Activated CD4-positive, alpha-beta T cell treated with anti-CD3 and anti-CD28 coated beads for 24 hours (primary cell): Measurements from ENCODE around the gene CDH4.

ENCODE experiments used
- DNase-seq, 2 donors: peaks; one replicate each; pipeline ENCODE4 v3.0.0-alpha.2; 2020; ENCODE audit warnings: low read depth in 2 of 2

Gene CDH4

DNA sequence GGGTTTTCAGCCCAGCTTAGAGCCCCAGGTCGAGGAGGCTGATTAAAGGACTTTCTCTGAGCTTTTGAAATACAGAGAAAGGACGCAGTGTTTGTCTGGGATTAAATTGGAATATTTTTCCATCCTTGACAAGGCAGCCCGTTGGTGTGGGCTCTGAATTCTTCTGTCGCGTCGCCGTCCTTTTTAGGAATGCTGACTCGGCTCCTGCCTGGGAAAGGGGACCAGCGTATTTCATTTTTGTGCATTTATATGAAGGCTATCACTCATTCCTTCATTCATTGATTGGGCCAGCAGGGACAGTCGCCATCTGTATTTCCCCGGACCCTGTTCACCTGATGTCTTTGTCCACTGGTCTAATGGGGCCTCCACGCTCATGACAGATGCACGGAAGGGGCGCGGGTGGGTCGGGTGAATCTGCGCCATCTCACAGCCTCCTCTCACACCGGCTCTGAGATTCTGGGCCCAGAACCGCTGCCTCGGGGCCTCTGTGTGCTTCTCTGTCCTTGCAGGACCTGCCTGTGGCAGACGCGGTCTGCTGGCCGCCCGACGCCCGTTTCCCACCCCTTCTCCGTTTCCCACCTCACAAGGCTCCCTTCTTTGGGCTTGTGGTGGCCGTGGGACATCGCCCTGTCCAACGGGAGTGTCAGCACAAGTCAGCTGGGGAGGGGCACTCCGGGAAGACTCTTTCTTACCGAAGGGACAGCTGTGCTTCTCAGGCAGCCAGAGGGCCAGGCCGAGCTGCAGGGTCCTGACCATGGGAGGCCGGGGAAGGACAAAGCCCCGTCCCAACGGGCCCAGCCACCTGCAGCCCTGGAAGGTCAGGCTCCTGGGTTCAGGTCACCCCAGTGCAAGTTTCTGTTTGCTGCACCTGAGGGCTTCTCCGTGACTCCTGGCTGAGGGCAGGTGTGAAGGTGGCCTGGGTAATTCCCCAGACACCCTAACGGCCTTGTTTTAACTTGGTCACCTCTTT, 656.3 kb downstream of the CDH4 start:
- DNase-seq, result no peak

DNA sequence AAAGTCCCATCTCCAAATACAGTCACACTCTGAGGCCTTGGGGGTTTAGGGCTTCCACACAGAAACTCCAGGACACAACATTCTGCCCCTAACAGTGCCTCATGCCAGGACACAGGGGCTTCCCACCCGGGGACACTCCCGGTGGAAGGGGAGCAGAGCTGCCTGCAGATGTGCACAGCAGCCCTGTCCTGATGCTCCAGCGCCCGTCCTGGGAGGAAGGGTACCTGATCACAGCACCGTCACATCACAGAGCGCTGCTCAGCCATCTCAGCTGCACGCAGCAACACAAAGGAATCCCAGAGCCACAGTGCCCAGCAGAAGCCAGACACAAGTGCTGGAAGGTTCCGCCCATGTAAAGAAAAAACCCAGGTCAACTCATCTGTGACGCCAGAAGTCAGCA, 657.0 kb downstream of the CDH4 start:
- no peak for DNase-seq

DNA sequence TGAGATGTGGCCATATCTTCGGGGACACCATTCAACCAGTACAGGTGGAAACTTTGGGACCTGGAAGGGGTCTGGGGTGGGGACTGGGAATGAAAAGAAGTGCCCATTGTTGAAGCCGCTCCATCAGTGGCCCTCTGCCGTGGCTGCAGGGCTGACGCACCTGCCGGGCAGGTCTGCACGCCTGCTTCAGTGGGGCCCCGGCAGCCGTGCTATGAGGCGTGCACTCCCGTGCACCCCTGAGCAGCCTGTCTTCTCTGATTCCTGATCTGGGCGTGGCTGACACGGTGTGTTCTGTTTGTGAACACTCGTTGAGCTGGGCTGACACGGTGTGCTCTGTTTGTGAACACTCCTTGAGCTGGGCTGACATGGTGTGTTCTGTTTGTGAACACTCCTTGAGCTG, 657.8 kb downstream of the CDH4 start:
- no peak for DNase-seq

DNA sequence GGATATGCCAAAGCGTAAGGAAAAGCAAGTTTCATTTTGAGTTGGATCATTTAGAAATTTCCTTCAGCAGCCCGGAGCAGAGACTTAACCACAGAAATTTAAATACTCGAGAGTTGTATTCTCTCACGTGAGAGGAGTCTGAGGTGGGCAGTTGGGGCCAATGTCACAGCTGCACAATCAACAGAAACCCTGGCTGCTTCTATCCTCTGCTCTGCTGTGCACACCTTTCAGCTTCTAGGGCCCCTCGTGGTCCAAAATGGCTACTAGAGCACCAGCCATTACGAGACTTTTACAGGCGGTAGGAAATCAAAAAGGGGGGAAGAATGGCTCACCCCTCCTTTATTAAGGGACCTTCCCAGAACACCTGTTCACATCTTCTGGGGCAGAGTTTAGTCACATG, 659.8 kb downstream of the CDH4 start:
- no peak for DNase-seq

DNA sequence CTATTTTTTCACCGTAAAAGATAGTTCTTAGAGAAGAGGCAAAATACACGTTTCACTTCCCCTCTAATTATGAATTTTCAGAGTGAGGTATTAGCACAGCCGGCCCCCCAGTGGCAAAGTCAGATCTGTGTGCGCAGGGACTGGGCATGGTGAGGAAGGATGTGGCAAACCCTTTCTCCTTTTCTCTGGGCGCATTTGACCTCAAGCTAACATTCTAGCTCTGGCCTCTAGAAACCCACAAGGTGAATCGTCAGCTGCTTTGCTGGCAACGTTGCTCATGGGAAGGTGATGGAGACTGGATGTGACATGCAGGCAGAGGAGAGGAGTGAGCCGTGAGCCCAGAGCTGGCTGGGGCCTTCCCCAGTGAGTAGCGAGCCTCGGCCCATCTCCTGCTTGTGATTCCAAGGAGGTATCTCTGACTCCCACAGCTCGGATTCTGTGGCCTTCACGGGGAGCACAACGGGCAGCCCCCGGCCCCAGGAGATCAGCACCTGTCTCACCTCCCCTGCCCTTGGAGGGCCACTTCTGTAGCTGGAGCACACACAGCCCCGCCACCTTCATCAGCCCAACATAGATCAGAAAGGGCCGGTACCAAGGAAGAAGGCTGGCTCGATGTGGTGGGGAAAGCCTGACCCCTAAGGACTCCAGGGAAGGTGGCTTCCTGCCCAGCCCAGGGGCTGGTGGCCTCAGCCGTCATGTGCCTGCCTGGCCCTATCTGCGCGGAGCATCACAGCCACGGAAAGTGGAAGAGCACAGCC, 660.8 kb downstream of the CDH4 start:
- no peak for DNase-seq

DNA sequence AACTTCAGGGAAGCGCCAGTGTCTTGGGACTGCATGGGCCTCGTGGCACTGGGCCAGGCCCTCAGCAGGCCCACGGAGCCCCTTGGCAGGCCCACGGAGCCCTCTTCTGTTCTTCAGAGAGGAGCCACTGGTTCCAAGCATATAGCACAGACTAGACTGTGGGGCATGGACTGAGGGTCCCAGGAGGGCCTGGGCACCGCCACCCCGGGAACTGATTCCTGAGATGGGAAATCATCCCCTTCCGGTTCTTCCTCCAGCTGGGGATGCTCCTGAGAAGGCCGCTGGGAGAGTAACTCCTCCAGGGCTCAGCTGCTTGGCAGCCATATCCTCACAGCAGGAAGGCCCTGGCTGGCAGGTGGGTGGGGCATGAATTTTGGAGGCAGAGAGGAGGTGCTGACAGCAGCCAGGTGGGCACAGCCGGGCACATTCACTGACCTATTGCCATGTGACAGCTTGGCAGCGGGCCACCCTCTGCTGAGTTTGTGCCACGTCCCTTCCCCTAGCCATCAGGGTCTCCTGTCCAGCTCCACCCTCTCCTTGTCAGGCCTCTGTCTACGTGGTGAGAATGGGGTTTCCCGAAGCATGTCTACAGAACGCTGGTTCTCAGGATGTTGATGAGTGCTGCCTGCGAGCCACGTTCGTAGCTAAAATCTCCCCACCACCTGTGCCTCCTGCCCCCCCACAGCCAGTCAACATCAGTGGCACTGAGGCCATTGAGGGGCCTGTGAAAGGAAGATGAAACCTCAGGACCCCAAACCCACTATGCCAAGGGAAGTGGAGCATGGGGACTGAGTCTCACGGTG, 661.6 kb downstream of the CDH4 start:
- DNase-seq, result no peak

DNA sequence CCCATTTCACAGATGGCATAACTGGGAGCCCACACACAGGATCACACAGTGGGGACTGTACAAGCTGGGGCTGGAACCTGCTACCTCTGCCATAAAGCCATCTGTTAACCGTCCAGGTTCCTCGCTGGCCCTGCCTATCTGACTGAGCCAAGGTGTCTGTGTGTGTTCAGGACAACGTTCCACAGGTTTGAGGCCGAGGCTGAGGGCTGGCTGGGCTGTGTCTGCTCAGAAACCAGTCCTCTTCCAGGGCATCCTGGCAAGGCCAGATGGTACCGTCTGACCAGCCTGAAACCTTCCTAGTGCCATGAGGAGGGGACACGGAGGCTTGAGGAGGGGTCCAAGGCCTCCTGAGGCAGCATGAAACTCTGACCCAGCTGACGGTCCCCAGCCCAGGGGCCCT, 663.0 kb downstream of the CDH4 start:
- no peak for DNase-seq

DNA sequence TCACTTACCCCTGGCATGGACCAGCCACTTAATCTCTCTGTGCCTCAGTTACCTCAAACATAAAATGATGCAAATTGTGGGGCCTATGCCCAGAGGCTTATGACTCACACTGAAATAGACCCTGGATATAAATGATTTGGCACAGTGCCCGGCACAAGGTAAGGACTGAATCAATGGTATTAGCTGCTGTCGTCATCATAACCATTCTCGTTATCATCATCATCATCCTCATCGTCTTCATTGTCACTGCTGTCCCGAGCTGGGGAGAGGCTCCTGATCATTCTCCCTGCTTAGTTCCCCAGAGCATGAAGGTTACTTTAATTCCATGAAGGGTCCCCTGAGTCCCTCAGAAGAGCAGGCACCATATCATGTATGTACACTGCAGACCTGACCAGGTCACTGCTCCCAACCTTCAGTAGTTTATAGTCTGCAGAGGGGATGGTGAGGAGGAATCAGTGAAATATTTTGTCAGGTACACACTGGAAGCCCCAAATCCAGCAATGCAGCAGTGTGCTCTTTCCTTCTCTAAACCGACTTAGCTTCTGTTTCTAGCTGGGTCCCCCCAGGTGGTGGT, 664.3 kb downstream of the CDH4 start:
- no peak for DNase-seq

DNA sequence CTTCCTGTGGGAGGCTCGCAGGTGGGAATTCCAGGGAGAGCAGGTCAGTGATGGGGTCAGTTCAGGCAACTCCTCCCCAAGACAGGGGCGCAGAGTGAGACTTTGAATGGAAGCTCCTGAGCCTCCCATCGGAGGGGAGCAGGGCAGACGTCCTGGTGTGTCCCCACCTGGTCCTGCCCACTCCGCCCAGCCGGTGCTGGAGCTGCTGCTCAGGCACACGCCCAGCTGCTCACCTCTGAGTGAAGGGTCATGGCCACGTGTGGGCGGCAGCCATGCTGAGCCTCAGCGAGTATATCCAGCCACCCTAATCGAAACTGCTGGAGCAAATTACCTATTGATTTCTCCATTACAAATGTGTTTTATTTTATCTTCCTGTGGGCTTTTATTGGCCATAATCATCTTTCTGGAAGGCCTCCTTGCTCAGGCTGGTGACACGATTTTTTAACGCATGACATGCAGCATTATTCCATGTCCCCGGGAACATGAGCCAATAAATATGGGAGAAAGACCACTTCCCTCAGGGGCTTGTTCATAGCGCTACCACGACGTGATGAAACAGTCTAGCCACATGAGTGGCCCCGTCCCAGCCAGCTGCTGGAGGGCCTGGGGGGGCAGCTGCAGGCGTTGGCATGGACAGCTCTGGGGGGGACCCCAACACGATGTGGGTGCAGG, 665.5 kb downstream of the CDH4 start:
- no peak for DNase-seq

DNA sequence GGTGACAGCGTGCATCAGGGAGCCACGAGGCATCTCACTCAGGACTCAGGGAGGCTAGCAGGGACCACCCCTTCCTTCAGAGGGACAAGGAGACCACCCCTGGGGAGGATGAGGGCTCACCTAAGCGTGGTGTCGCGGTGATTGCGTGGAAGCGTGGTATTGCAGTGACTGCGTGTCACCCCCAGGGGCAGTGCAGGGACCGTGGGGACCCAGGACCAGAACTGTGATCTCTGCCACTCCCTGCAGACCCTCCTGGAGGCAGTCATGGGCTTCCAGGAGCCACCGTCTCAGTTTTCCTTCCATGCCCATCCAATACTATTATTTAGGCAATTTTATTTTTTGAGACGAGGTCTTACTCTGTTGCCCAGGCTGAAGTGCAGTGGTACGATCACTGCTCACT, 666.5 kb downstream of the CDH4 start:
- DNase-seq, result no peak

DNA sequence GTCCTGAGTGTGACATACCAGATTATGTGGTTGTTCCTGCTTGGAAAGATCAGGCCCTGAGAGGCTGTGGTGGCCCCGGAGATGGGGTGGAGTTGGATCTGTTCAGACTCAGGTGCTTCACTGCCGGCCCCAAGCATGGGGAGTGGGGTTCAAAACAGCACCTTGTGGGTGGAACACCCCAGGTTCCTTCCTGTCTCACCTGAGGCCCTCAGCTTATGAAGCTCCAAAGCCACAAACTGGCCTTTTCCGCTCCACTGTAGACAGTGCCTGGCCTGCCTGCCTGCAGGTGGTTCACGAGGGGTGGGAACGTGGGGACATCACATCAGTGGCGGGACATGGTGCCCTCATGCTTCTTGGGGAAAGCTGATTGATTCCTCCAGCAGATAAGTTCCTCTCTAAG, 667.2 kb downstream of the CDH4 start:
- DNase-seq, result no peak

DNA sequence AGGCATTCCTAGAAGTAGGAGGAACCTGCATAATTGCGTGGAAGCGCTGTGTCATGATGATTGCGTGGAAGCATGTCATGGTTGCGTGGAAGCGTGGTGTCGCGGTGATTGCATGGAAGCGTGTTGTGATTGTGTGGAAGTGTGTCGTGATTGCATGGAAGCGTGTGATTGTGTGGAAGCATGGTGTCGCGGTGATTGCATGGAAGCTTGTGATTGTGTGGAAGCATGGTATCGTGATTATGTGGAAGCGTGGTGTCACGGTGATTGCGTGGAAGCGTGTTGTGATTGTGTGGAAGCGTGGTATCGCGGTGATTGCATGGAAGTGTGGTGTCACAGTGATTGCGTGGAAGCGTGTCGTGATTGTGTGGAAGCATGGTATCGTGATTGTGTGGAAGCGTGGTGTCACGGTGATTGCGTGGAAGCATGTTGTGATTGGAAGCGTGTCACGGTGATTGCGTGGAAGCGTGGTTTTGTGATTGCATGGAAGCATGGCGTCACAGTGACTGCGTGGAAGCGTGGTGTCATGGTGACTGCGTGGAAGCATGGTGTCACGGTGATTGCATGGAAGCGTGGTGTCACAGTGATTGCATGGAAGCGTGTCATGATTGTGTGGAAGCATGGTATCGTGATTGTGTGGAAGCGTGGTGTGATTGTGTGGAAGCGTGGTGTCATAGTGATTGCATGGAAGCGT, 667.8 kb downstream of the CDH4 start:
- no peak for DNase-seq

DNA sequence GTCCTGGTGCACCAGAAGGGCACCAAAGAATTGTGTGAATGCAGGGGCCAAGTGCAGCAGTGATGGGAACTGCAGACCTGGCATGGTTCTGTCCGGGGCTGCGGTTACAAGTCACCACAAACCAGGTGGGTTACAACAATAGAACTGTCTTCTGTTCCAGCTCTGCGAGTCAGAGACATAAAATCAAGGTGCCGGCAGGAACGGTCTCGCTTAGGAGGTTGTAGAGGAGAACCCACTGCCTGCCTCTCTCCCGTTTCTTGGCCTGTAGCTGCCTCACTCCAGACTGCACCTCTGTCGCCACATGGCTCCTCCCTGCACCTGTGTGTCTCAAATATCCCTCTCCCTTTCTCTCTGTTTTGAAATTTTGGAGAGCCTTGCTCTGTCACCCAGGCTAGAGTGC, 670.4 kb downstream of the CDH4 start:
- DNase-seq, result no peak

DNA sequence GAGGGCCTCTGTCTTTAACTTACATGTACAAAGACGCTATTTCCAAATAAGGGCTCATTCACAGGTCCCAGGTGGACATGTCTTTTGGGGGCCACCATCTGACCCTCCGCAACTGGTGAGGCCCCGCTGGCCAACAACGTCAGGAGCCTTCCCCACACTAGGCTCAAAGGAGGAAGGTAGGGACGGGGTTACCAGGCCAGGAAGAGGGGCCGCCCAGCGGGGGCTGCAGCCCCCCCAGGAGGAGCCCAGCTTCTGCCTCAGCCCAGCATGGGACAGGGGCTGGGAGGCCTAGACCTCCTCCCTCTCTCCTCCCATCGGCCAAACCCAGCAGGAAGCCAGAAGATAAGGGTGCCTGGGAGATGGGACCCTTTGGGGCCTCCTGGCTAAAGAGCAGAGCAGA, 670.9 kb downstream of the CDH4 start:
- no peak for DNase-seq

DNA sequence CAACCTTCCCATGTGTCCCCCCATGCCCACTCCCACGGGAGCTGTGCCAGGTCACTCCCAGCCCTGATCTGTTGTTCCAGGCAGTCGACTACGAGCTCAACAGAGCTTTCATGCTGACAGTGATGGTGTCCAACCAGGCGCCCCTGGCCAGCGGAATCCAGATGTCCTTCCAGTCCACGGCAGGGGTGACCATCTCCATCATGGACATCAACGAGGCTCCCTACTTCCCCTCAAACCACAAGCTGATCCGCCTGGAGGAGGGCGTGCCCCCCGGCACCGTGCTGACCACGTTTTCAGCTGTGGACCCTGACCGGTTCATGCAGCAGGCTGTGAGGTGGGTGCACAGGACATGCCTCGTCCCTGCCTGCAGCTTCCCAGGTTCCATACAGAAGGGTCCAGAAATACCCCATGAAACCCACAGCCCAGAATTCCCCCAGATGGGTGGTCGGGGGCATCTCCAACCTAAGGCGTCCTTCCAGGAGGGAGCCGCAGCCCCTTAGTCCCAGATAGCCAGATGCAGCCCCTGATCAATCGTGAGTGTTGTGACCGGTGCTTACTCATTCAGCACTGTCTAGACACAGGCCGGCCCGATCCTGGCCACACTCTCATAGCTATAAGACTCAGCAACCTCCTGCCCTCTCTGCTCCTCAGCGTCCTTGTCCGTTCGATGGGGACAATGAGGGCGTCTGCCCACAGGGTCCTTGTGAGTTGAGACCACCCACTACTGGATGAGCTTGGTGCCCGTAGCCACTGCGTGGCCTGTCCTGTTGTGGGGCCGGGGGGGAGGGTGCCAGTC, 671.5 kb downstream of the CDH4 start:
- DNase-seq, result no peak

DNA sequence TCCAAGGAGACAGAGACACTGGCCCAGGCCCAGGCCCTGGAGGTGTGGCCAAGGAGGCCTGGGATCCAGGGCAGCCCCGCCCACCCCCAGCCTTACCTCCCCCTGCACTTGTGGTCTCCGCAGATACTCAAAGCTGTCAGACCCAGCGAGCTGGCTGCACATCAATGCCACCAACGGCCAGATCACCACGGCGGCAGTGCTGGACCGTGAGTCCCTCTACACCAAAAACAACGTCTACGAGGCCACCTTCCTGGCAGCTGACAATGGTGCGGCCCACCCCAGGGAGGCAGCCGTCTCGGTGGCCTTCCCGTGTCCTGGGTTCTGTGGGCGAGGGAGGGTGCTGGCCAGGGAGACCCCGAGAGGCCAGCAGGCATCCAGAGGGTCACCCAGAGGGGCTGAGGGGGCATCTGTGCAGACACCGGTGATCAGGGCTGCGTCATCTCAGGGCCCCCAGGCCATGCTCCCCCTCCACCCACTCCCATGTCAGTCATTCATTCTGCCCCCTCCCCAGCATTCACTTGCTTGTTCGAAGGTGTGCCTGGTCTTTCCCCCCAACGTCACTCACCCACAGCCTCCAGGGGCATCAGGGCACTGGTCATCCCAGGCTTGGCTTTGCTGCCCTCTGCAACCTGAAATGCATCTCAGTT, 672.3 kb downstream of the CDH4 start:
- DNase-seq, result no peak

DNA sequence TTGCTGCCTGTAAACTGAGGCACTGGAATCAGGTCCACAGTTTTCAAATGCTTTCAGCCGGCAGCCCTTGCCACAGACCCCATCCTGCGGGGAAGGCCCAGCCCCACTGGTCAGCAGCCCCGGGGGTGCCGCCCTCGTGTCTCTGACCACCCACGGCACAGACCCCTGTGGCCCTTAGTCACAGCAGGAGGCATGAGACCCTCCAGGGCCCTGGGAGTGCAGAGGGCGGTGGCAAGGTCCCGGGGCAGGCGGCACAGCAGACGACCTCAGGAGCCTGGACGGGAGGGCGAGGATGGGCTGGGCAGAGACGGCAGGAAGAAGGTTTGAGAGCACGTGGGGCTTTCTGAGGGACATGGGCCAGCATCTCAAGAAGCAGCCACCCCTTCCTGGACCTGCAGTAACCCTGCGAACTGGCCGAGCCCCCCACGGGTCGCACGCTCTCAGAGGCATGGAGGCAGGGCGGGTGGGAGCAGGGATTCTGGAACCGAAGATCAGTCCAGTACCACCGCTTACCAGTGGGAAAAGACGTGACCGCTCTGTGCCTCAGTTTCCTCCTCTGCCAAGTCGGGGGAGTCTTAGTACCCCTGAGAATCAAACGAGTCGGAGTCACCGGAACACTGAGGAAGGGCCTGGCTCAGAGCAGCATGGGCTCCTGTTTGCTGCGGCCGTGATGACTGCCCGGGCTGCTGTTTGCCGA, 672.9 kb downstream of the CDH4 start:
- DNase-seq, result no peak

DNA sequence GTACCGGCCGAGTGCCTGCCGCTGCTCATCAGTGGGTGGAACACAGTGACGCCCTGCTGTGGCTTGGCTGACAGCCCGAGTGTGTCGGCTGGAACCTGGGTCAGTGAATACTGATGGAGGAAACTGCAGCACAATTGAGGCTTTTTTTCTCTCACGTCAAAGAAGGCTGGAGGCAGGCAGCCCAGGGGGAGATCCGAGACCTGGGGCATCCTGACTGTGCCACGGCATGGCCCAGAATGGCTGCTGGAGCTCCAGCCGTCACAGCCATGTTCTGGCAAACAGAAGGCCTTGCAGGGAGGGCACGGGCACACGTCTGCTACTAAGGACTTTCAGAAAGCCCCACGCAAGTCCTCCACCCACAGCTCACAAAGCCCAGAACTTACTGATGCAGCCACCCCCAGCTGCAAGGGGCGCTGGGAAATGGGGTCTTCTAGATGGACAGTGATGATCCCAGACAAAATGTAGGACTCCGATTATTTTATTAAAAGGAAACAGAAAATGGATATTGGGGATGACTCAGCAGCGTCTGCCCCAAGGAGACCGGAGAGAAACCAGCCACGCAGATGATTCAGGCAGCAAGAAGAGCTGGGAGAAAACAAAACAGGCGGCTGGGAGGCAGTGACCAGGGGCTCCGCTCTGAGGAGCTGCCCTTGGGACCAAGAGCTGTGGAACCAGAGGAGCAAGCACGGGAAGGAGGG, 673.6 kb downstream of the CDH4 start:
- no peak for DNase-seq
